Bronchial epithelial cell (primary cell): ENCODE results near the gene ARID1A. TPM values are rescaled to one million over a fixed set of nuclear protein-coding genes. Genes with fewer than 3 reads are reported as not detected.
A peak's percentile ranks its signal among the peaks of the same experiment; 100 is the strongest.

ENCODE experiments used
- DNase-seq: peaks from one replicate; pipeline ENCODE4 v3.0.0-alpha.2; 2010; ENCODE audit warnings: low read depth
- FAIRE-seq: peaks from 2 replicates; lab custom pipeline; 2011; peaks lifted over from hg19 to GRCh38; lab: Jason Lieb, UNC
- H3K27me3 ChIP-seq: 2 replicates; pipeline ENCODE4 v1.5.1; 2011; ENCODE audit warnings: low read length; ENCODE audit not compliant: control insufficient read depth, insufficient read depth
- H3K36me3 ChIP-seq: 2 replicates; pipeline ENCODE4 v1.5.1; 2011; ENCODE audit warnings: low read length; ENCODE audit not compliant: control insufficient read depth, insufficient read depth
- H3K4me3 ChIP-seq: 2 replicates; pipeline ENCODE4 v1.5.1; 2011; ENCODE audit warnings: mild to moderate bottlenecking, low read depth, low read length, control low read depth
- total RNA-seq: library from RNA; depleted of rRNA; stranded (reverse); fragments of >200 nt; gene quantifications from 2 replicates; pipeline ENCODE4 v1.2.1, GENCODE V29; 2014
- TF ChIP-seq, protein P1 (sequence below): IDR thresholded peaks from 2 replicates; pipeline ENCODE4 v1.5.1; 2011; ENCODE audit warnings: mild to moderate bottlenecking, moderate library complexity, low read length, control low read depth, inconsistent platforms; ENCODE audit not compliant: insufficient read depth, severe bottlenecking

ARID1A gene
- total RNA-seq, 1 donor from 2014 or later: 8.7 TPM

DNA sequence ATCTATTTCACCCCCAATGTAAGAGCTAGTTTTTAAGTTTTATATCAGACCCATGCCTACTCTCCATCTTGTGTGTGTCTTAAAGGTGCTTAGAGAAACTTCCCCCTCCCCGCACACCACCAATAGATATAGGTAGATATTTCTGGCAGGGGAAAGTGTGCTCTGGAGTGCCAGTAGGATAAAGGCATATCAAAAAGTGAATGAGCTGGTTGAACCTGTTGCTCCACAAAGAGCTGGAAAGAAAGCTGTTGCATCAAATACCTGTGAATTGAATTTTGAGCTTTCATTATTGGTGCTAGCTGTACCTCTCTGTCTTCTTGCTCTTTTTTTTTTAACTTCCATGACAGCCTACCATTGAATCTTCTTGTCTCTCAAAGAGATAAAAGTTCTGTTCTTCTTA, 32.8 kb downstream of the ARID1A start:
- FAIRE-seq (no peak), DNase-seq (no peak)
- TF ChIP-seq, protein P1, sequence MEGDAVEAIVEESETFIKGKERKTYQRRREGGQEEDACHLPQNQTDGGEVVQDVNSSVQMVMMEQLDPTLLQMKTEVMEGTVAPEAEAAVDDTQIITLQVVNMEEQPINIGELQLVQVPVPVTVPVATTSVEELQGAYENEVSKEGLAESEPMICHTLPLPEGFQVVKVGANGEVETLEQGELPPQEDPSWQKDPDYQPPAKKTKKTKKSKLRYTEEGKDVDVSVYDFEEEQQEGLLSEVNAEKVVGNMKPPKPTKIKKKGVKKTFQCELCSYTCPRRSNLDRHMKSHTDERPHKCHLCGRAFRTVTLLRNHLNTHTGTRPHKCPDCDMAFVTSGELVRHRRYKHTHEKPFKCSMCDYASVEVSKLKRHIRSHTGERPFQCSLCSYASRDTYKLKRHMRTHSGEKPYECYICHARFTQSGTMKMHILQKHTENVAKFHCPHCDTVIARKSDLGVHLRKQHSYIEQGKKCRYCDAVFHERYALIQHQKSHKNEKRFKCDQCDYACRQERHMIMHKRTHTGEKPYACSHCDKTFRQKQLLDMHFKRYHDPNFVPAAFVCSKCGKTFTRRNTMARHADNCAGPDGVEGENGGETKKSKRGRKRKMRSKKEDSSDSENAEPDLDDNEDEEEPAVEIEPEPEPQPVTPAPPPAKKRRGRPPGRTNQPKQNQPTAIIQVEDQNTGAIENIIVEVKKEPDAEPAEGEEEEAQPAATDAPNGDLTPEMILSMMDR: no peak
- Histone ChIP-seq H3K36me3 (peaks cover 20% of the 10 kb centered on the region), H3K27me3 (no peaks in the 10 kb centered on the region), H3K4me3 (no peak overlapping the region)

DNA sequence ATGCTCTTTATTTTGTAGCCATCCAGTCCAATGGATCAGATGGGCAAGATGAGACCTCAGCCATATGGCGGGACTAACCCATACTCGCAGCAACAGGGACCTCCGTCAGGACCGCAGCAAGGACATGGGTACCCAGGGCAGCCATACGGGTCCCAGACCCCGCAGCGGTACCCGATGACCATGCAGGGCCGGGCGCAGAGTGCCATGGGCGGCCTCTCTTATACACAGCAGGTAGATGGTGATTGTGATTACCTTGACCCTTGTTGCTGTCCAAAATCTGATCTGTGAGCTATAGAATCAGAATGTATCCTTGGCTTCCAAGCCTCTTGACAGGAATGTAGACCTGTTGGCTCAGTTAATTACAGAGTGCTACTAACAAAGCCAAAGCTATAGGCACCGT, 33.8 kb downstream of the ARID1A start:
- FAIRE-seq: no peak
- H3K36me3 ChIP-seq: peaks cover 22% of the 10 kb centered on the region

DNA sequence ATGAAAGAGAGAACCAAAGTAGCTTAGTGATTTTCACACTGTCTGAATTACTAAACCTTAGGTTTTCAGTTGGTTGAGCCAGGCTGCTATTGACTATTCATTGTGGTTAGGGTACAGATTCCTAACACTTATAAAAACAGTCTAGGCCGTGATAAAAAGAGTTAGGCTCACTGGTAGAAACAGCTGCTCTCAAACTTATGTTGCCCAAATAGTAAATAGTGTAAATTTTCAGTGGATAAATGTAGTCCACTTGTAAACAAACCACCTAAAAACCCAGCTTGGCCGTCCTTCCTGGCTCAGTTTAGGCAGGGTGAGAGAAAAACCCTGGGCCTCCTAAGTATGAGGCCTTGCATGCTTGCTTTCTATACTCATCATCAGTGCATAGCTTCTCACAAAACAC, 34.9 kb downstream of the ARID1A start:
- H3K4me3 ChIP-seq: no peak overlapping the region
- FAIRE-seq (no peak), DNase-seq (no peak)
- H3K36me3 ChIP-seq: peaks cover 22% of the 10 kb centered on the region
- H3K27me3 ChIP-seq: no peaks in the 10 kb centered on the region
- TF ChIP-seq, protein P1: no peak

More for the DNA sequence above, 33.8 kb downstream of the ARID1A start:
- DNase-seq: no peak
- TF ChIP-seq, protein P1: no peak
- Histone ChIP-seq H3K4me3 (no peak overlapping the region), H3K27me3 (no peaks in the 10 kb centered on the region)

DNA sequence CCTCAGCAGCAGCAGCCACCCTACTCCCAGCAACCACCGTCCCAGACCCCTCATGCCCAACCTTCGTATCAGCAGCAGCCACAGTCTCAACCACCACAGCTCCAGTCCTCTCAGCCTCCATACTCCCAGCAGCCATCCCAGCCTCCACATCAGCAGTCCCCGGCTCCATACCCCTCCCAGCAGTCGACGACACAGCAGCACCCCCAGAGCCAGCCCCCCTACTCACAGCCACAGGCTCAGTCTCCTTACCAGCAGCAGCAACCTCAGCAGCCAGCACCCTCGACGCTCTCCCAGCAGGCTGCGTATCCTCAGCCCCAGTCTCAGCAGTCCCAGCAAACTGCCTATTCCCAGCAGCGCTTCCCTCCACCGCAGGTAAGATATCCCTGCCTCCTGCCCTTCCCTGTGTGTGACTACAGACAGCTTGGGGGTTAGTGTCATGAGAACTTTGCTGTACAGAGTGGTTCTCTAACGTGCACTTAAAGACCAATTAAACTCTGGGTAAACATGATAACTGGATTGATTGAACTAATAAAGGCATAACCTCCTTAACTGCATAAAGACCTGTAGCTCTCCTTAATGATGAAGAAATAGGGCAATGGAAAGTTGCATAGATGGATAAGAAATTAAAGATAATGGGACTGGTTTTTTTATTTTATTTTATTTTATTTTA, 35.6 kb downstream of the ARID1A start:
- TF ChIP-seq, protein P1: no peak
- no peak for FAIRE-seq
- peaks cover 22% of the 10 kb centered on the region for H3K36me3 ChIP-seq

DNA sequence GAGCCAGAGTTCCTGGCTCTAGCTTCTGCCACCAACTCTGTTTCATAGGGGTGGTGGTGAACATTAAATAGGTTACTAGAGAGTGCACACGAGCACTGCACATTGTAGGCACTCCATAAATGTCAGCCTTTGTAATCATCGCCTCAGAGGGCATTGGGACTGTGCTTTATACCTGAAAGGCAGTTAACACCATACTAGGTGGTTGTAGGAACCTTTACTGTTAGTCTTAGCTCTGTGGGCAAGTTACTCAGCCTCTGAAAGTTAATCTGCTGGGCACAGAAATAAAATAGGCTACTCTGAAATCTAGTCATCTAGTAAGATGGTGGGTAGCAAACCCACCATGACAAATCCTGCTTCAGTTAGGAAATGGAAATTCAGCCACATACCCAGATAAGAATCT, 37.6 kb downstream of the ARID1A start:
- Histone ChIP-seq H3K27me3 (no peaks in the 10 kb centered on the region), H3K36me3 (peaks cover 24% of the 10 kb centered on the region), H3K4me3 (no peak overlapping the region)
- TF ChIP-seq, protein P1: no peak
- DNase-seq (no peak), FAIRE-seq (no peak)

More for the DNA sequence above, 35.6 kb downstream of the ARID1A start:
- Histone ChIP-seq H3K27me3 (no peaks in the 10 kb centered on the region), H3K4me3 (no peak overlapping the region)
- DNase-seq: no peak

DNA sequence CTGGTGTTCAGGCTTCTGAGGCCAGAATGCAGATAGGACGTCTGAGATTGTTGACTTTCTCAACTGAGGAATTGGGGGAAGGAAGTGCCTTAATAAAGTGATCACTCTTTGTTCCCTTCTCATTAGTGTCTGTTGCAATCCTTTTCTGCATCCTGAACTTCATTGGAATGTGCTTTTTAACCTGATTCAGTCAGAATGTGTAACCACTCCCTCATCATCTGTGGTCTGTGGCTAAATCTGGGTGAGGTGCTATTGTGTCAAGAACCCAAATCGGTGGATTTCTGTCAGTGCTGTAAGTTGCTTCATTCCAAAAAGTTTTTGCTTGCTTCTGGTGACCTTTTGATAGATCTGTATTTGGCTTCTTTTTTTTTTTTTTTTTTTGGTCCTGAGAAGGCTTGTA, 38.2 kb downstream of the ARID1A start:
- H3K27me3 ChIP-seq: no peaks in the 10 kb centered on the region
- H3K4me3 ChIP-seq: no peak overlapping the region
- peaks cover 24% of the 10 kb centered on the region for H3K36me3 ChIP-seq
- TF ChIP-seq, protein P1: no peak
- no peak for FAIRE-seq
- DNase-seq: peak; percentile 51
